ENCODE measurements around the gene PTPRD.

DNA sequence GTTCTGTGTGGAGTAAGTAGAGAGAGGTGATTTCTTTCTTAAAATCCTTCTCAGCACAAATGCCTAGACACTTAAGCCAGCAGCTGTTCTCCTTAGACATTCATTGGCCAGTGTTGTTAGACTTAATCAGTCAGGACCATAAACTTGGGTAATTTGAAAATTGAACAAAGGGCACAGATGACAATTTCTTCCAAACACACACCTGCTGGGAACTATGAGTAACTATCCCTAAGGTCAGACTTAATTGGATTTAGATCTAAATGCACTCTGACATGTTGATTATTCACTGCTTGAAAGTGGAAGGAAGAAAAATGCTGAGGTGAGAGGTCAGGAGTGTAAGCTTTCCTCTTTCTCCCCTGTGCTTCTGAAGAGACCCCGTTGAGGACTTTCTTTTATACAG lies 1729.5 kb downstream of the PTPRD start:
- TF ChIP-seq, protein P1, sequence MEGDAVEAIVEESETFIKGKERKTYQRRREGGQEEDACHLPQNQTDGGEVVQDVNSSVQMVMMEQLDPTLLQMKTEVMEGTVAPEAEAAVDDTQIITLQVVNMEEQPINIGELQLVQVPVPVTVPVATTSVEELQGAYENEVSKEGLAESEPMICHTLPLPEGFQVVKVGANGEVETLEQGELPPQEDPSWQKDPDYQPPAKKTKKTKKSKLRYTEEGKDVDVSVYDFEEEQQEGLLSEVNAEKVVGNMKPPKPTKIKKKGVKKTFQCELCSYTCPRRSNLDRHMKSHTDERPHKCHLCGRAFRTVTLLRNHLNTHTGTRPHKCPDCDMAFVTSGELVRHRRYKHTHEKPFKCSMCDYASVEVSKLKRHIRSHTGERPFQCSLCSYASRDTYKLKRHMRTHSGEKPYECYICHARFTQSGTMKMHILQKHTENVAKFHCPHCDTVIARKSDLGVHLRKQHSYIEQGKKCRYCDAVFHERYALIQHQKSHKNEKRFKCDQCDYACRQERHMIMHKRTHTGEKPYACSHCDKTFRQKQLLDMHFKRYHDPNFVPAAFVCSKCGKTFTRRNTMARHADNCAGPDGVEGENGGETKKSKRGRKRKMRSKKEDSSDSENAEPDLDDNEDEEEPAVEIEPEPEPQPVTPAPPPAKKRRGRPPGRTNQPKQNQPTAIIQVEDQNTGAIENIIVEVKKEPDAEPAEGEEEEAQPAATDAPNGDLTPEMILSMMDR (IDR thresholded peaks at IDR 0.05), result no peak
- TF ChIP-seq POLR2A (IDR thresholded peaks at IDR 0.05), result no peak

Data from ovary (tissue), 3 donors.